Gastrocnemius medialis (tissue), 4 donors: ENCODE results near the gene ZC3H12C.

Experiments used
- POLR2A ChIP-seq, 2 donors: fragments of 450-650 bp; IDR thresholded peaks; one replicate each; pipeline ENCODE4 v1.6.1; 2017; ENCODE audit warnings: antibody characterized with exemption in 2 of 2, mild to moderate bottlenecking in 2 of 2, moderate library complexity in 2 of 2
- TF ChIP-seq, protein P1 (sequence below), 5 experiments: fragments of 450-650 bp in 3 of 5; fragments of 200-600 bp in 2 of 5; sonication (generic) in 2 of 5; IDR thresholded peaks in 4 of 5; conservative IDR thresholded peaks in 1 of 5; 1 replicate in 4 of 5; 2 replicates in 1 of 5; pipeline ENCODE4 v1.5.1; 2016 to 2019; ENCODE audit warnings: antibody characterized with exemption in 5 of 5, mild to moderate bottlenecking in 3 of 5, moderate library complexity in 3 of 5

DNA sequence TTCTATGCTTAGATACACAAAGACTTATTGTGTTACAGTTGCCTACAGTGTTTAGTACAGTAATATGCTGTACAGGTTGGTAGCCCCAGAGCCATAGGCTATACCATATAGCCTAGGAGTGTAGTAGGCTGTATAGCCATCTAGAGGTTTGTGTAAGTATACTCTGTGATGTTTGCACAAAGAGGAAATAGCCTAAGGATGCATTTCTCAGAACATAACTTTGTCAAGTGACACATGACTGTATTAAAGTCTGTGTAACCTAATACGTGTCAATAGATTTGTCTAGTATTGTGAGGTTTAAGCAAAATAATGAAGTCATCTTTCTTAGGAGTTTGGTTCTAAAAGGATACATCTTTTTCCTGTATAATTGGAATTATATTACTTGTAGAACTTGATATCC is 5.5 kb downstream of the ZC3H12C start:
- TF ChIP-seq, protein P1, sequence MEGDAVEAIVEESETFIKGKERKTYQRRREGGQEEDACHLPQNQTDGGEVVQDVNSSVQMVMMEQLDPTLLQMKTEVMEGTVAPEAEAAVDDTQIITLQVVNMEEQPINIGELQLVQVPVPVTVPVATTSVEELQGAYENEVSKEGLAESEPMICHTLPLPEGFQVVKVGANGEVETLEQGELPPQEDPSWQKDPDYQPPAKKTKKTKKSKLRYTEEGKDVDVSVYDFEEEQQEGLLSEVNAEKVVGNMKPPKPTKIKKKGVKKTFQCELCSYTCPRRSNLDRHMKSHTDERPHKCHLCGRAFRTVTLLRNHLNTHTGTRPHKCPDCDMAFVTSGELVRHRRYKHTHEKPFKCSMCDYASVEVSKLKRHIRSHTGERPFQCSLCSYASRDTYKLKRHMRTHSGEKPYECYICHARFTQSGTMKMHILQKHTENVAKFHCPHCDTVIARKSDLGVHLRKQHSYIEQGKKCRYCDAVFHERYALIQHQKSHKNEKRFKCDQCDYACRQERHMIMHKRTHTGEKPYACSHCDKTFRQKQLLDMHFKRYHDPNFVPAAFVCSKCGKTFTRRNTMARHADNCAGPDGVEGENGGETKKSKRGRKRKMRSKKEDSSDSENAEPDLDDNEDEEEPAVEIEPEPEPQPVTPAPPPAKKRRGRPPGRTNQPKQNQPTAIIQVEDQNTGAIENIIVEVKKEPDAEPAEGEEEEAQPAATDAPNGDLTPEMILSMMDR (IDR thresholded peaks at IDR 0.05 in 4 of 5, conservative IDR thresholded peaks at IDR 0.05 in 1 of 5), result no peak
- no peak for TF ChIP-seq POLR2A (IDR thresholded peaks at IDR 0.05)
